Subcutaneous adipose tissue (tissue), 4 donors: ENCODE measurements around the gene UNC5B. TPM values are rescaled to one million over a fixed set of nuclear protein-coding genes. Genes with fewer than 3 reads are reported as not detected.

ENCODE experiments used
- CTCF ChIP-seq: fragments of 450-650 bp; IDR thresholded peaks from one replicate; pipeline ENCODE4 v1.5.1; 2016; ENCODE audit warnings: low read depth, mild to moderate bottlenecking, control low read depth, antibody characterized with exemption, moderate library complexity
- total RNA-seq, 4 donors: library from RNA; depleted of rRNA; stranded (reverse); fragments of >200 nt; gene quantifications; one replicate each; pipeline ENCODE4 v1.1.0, GENCODE V29; 2016

Gene UNC5B
- total RNA-seq, 4 donors from 2014 or later: 0.22 to 1.1 (median 0.91) TPM

- TF ChIP-seq CTCF: no peak
Observed at GRCh38 chr10:71316786-71317160, 104.4 kb downstream of the UNC5B start.

GRCh38 chr10:71317739-71318138 is 105.4 kb downstream of the UNC5B start:
- TF ChIP-seq CTCF: no peak

GRCh38 chr10:71319042-71319799 is 106.9 kb downstream of the UNC5B start, which contains the start of gene SLC29A3:
Gene SLC29A3, plus strand, starts transcription at chr10:71319259. Its CDS starts 51 bp downstream, at chr10:71319310.
- TF ChIP-seq CTCF: no peak

- TF ChIP-seq CTCF: no peak
Observed at GRCh38 chr10:71319800-71320392, 107.5 kb downstream of the UNC5B start.

GRCh38 chr10:71320592-71320991 is 108.2 kb downstream of the UNC5B start:
- TF ChIP-seq CTCF: no peak

- no peak for TF ChIP-seq CTCF
Observed at GRCh38 chr10:71321386-71321785, 109.0 kb downstream of the UNC5B start.

- no peak for TF ChIP-seq CTCF
Observed at GRCh38 chr10:71323407-71323806, 111.0 kb downstream of the UNC5B start.
